GM13977 (cell line): Measurements from ENCODE around the gene NRP1.

Experiments used
- DNase-seq: peaks from one replicate; pipeline ENCODE4 v3.0.0; 2012; ENCODE audit warnings: low spot score
- CTCF ChIP-seq: IDR thresholded peaks from 2 replicates; pipeline ENCODE4 v1.5.1; 2012; ENCODE audit warnings: mild to moderate bottlenecking, control low read depth; ENCODE audit not compliant: insufficient read depth; ENCODE audit errors: extremely low read depth, missing control alignments
- in situ Hi-C: fragments of 300-500 bp; cut with MboI; formaldehyde crosslinking; loops from one replicate; pipeline ENCODE4 v1.12.0; 2022; ENCODE audit warnings: low sequenced_read_pairs, low pct_unique_long_range_greater_than_20kb, mixed read lengths, inconsistent platforms; ENCODE audit not compliant: unreplicated experiment

The NRP1 gene

GRCh38 chr10:33216661-33217427 is 117.6 kb downstream of the NRP1 start:
- TF ChIP-seq CTCF, result no peak
- in situ Hi-C loops, result no loop called here
- no peak for DNase-seq

GRCh38 chr10:33215635-33216034 is 118.8 kb downstream of the NRP1 start:
- in situ Hi-C loops, result no loop called here
- no peak for TF ChIP-seq CTCF
- no peak for DNase-seq

GRCh38 chr10:33215154-33215553 is 119.3 kb downstream of the NRP1 start:
- DNase-seq, result no peak
- in situ Hi-C loops, result no loop called here
- TF ChIP-seq CTCF, result no peak

- peak; percentile 11 for DNase-seq
- no peak for TF ChIP-seq CTCF
- in situ Hi-C loops, result no loop called here
Measured at GRCh38 chr10:33214174-33214573, 120.3 kb downstream of the NRP1 start.

GRCh38 chr10:33212061-33212748 is 122.3 kb downstream of the NRP1 start:
- in situ Hi-C loops, result no loop called here
- DNase-seq, result no peak
- TF ChIP-seq CTCF, result no peak

- no peak for DNase-seq
- no peak for TF ChIP-seq CTCF
- in situ Hi-C loops, result no loop called here
Measured at GRCh38 chr10:33211106-33211878, 123.2 kb downstream of the NRP1 start.
